Left lobe of liver (tissue), 2 donors: Measurements from ENCODE around the gene CLCNKA. TPM values are rescaled to one million over a fixed set of nuclear protein-coding genes. Genes with fewer than 3 reads are reported as not detected.
A peak's percentile ranks its signal among the peaks of the same experiment; 100 is the strongest.
"Not testable (repeated sequence)": the region's sequence is repeated elsewhere in the genome, so short reads cannot be mapped to it uniquely, and the experiment has no call there.

Experiments
- ATAC-seq: fragments of 200-7000 bp; cut with Tn5 transposase; one replicate; pipeline ENCODE4 v1.9.1; 2020; ENCODE audit warnings: mild to moderate bottlenecking, moderate library complexity
- DNase-seq: peaks from one replicate; pipeline ENCODE4 v3.0.0-alpha.2; 2020; ENCODE audit warnings: low spot score
- total RNA-seq: library from RNA; stranded (reverse); gene quantifications from one replicate; pipeline ENCODE4 v1.2.1, GENCODE V29; 2021
- donor health status: DM: no; HTN: no; CAD: no; lungs with moderate emphysema.
- donor health status: DM: no; HTN: yes; CAD: no.

The CLCNKA gene
- total RNA-seq, 1 donor from 2014 or later, result 0.08 TPM

DNA sequence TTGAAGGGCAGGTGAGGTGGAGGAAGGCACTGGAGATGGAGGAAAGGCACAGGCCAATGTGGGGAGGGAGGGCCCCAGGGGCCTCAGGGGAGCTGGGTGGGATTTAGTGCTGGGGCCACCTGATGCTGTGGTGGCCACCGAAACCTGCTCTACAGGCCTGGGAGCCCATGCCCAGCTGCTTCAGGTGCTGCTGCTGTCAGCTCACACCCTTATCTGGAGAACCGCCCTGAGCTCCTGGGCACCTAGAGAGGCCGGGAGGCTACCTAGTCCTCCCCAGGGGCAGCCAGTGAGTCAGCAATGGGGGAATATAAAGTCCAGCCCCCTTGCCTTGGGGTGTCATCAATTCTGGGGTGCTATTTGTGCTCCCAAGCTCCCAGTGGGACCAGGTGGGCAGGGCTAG, 39.4 kb downstream of the CLCNKA start:
- no peak for ATAC-seq
- no peak for DNase-seq

GRCh38 chr1:16061989-16062686, 40.3 kb downstream of the CLCNKA start:
- not testable (repeated sequence) for DNase-seq, ATAC-seq

DNA sequence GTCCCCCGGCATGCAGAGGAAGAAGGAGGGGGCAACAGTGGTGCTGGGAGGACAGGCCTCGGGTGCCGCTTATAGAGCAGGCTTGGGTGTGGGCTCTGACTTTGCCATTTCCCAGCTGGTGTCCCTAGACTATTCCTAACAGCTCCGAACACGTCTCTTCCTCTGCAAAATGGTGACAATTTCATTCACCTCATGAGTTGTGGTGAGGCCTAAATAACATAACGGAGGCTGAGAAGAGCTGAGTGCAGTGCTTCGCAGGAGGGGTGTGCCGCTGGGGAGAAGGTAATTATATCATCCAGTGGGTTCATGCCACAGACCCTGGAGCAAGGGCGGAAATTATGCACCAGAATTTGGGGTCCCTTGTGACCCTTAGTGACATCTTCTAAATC, 40.8 kb downstream of the CLCNKA start:
- DNase-seq, ATAC-seq: not testable (repeated sequence)

GRCh38 chr1:16063226-16063829, 41.5 kb downstream of the CLCNKA start:
- DNase-seq, result no peak
- ATAC-seq, result no peak

DNA sequence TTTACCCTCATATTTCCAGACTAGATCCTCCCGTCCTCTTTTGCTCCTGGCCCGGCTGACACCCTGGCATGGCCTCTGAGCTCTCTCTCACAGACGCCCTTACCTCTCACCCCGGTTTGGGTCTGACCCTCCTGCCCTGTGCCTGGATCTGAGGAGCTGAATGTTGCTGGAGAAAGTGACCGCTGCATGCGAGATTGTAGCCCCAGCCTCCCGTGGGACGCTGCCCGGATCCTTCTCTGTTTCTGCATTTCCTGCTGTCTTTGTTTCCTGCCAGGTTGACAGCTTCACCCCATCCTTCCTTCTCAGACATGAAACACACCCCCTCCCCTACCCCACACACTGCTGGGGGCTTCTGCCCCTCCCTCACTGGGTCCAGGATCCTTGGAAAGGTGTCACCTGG, 42.1 kb downstream of the CLCNKA start:
- no peak for ATAC-seq

DNA sequence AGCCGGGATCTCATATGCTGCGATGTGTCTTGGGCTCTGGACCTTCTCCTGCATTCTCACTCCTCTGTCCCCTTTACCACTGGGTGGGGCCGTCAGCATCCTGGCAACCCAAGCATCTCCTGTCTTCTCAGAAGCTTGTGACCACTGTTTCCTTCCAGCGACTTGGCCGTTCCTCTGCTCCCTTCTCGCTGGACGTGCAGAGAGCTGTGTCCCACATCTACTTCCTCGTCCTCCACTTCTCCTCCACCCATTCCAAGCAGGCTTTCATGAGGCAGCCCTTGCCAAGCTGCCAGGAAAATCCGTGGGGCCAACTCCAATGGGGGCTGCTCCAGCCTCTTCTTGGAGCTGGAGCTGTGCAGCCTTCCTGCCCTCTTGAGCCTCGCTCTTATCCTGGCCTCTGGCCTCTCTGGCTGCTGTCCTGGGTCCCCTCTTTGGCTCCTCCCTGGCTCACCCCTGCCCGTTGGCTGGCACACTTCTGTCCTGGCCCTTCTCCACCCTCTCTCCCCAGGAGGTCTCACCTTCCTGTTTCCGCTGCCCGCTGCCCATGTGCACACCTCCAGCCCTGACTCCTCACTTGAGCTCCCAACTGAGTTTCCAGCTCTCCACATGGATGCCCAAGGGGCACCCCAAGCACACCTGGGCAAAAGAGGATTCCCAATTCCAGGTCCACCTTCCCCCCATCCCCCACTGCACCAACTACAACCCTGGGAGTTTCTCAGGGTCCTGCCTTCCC, 42.9 kb downstream of the CLCNKA start:
- ATAC-seq (no peak), DNase-seq (no peak)

More for the DNA sequence above, 42.1 kb downstream of the CLCNKA start:
- DNase-seq, result no peak

DNA sequence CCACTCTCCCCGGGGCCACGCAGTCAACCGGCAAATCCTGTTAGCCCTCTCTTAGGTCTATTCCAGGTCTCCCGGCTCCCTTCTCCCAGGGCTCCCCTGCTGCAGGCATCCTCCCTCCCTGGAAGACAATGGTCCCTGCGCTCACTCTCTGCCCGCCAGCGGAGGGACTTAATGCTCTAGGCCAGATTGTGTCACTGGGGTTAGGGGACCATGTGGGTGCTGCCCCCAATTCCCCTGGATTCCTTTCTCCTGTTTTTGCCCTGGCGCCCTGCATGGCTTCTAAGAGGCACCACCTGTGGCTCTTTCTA, 43.4 kb downstream of the CLCNKA start:
- ATAC-seq (no peak), DNase-seq (no peak)

GRCh38 chr1:16066245-16066644, 44.4 kb downstream of the CLCNKA start:
- no peak for DNase-seq
- ATAC-seq, result no peak

GRCh38 chr1:16067127-16067768, 45.4 kb downstream of the CLCNKA start:
- DNase-seq (peak; percentile 78), ATAC-seq (peak; percentile 51)

DNA sequence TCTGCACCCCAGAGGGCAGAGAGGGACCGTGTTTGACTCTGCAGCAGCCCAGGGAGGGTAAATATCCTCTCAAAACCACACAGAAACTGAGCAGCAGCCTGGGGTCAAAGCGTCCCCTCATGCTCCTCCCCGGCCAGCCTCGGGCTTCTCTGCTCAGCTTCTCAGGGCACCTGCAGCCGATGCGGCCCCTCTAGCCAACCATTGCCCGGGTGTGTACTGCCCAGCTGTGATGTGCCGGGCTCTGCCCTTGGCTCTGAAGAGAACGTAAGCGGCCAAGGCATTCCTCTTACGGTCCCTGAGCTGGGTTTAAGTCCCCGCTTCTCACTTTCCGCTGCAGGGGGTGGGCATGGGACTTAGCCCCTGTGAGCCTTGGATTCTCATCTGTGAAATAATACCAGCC, 46.1 kb downstream of the CLCNKA start:
- DNase-seq (no peak), ATAC-seq (peak; percentile 4)

DNA sequence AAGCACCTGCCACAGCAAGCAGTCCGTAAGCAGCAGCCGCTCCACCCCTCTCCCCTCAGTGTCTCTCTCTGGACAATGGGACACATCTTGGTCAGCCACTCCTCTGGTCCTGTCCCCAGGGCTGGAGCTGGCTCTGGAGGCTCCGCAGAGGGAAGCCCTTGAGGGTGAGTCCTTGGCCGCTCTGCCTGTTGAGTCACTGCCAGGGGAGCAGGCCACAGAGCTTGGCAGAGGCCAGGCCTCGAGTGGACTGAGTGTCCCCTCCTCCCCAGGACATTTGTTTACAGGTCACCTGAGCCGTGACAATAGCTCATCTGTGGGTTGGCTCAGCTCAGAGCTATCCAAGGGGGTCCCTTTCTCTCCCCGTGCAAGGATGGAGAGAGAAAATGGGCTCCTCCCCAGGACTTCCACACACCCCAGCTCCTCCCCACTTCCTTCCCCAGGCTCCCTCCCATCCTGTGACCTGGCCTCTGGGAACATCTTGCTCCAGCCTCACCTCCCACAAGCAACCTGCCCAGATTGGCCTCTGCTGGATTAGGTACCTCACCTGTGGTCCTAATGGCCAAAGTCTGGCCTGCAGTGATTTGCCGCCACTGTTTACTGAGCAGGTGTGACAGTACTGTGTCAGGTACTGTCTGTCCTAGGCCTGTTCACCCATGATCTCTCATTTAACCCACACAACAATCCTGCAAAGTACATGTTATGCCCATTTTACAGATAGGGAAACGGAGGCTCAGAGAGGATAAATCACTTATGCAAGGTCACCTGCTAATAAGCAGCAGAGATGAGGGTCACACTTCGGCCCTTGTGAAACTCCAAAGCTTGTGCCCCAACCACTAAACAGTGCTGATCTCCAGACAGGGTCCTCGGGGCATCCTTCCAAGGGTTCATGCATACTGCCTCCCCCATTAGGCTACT, 46.8 kb downstream of the CLCNKA start:
- DNase-seq, result peak; percentile 86
- peak; percentile 83 for ATAC-seq

DNA sequence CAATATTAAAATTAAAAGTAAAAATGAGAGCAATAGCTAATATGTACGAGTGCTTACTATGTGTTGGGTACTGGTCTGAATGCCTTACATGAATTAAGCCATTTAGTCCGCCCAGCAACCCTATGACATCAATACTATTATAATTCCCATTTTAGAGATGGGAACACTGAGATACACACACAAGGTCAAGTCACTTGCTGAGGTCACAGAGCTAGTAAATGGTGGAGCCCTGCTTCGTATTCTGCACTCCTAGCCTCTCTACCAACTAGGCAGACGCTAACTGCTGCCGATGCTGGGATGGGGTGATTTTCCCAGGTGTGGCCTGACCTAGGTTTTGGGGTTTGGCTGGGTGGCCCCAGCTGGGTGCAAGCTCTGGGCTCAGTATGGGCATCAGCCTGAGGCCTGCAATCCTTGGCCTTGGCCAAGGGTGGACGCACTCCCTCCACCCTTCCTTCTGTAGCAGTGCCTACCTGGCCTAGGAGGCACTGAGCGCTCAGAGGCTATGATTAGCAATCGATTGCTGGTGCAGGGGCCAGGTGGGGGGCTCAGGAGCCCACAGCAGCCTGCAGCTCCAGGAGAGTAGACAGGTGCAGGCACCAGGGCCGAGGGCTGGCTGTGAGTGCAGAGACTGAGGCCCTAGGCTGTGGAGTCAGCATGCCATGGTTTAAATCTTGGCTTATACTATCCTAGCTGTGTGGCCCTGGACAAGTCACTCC, 49.0 kb downstream of the CLCNKA start:
- DNase-seq (no peak), ATAC-seq (no peak)

- ATAC-seq (no peak), DNase-seq (no peak)
Measured at GRCh38 chr1:16071614-16072013, 49.8 kb downstream of the CLCNKA start.

GRCh38 chr1:16072095-16072494, 50.3 kb downstream of the CLCNKA start:
- ATAC-seq (no peak), DNase-seq (no peak)

GRCh38 chr1:16072616-16073484, 51.0 kb downstream of the CLCNKA start:
- no peak for DNase-seq
- ATAC-seq, result no peak

DNA sequence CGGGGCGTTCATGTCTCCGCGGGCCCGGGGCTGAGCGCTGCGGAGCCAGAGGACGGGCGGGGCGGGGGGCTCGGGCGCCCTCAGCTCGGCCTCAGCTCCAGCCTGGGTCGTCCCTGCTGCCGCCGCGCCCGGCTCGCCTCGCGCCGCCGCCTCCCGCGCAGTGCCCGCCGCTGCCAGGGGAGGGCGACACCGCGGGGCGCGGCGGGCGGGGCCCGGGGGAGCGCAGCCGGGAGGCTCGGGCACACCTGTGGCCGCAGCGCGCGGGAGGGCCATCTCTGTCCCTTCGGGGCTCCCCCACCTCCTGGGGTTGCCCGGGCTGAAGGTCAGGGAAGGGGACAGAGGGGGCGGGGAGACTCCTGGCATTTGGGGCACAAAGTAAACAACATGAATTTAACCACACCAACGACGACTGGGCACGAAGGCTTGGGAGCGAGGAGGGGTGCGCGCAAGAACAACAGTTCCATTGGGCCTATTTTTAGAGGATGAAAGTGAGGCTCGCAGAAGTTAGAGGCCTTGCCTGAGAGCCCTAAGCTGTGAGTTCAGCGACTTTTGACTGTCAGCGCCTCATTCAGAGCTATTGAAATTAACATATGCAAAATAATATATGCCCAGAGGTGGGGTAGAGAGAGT, 51.8 kb downstream of the CLCNKA start, which contains the start of gene FAM131C:
Gene FAM131C, minus strand, starts transcription at position 162 of the 630 bp plus-strand sequence. CDS start 209 bp downstream, outside the sequence.
- ATAC-seq (peak; percentile 55), DNase-seq (no peak)

DNA sequence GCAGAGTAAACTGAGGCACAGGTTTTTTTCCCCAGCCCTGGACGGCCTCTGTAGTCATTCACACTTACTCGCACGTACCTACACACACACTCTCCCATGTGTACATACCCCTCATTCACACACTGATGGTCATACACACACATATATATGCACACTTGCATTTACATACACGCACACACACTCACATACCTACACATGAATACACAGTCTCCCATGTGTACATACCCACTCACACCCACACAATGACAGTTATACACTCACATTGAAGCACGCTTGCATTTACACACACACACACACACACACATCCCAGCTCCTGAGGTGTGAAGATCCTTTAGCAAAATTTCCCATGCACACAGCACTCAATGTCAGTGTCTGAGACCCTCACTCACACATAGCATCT, 52.4 kb downstream of the CLCNKA start:
- DNase-seq (no peak), ATAC-seq (no peak)

DNA sequence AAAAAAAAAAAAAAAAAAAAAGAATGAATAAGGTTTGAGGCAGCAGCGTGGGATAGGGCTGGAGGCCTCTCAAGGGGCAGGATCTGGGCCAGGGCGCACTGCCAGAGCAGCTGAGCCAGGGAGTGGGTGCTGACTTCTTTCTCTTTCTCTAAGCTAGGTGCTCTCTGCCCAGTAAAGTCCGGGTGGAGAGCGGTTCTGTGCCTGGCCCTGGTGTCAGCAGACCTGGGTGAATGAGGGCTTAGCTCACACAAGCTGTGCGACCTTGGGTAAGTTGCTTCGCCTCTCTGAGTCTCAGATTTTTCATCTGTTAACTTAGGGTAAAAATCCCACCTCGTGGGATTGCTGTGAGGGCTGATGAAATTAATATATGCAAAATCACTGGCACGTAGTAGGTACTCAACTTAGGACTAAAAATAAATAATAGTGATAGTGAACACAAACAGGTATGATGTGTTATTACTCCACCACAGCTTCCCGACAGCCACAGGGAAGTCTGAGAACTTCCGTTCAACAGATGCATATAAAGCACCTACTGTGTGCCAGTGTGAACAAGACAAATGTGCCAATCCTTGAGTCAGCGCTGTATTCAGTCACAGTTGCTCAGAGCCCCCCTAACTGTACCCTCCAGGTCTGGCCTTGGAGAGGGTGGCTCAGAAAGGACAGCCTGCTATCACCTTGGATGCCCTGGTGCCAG, 53.6 kb downstream of the CLCNKA start:
- ATAC-seq, result no peak
- no peak for DNase-seq
